HG03439 (cell line): ENCODE results near the gene CAMK4.
"Not testable (repeated sequence)": the region's sequence is repeated elsewhere in the genome, so short reads cannot be mapped to it uniquely, and the experiment has no call there.

Source experiments
- ATAC-seq: cut with Tn5 transposase; IDR thresholded peaks from one replicate; pipeline ENCODE4 v1.9.1; 2021; ENCODE audit warnings: mild to moderate bottlenecking, moderate library complexity; ENCODE audit not compliant: unreplicated experiment

The CAMK4 gene

GRCh38 chr5:111309384-111309783, 85.2 kb downstream of the CAMK4 start:
- no peak for ATAC-seq

GRCh38 chr5:111310711-111311620, 86.8 kb downstream of the CAMK4 start:
- no peak for ATAC-seq

- no peak for ATAC-seq
Observed at GRCh38 chr5:111311666-111312065, 87.5 kb downstream of the CAMK4 start.

GRCh38 chr5:111313017-111313724, 89.0 kb downstream of the CAMK4 start:
- ATAC-seq, result no peak

GRCh38 chr5:111320953-111321352, 96.8 kb downstream of the CAMK4 start:
- no peak for ATAC-seq

GRCh38 chr5:111321376-111321775, 97.2 kb downstream of the CAMK4 start:
- no peak for ATAC-seq

DNA sequence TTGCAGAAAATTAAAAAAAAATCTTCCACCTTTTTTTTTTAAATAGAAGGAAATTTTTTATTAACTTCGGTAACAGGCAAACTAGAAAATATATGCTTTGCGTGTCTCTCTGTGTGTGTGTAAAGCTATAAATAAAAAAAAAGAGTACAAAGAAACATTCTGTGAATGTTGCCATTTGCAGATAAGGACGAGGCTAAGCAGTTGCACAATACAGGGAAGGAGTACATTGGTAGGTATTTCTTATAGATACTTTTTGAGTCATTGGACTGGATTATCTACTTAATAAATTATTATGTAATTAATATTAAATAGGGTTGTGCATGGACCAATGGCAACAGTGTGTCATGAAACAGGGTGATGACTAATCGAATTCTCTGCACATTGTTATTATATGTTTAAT, 102.4 kb downstream of the CAMK4 start:
- ATAC-seq, result no peak

DNA sequence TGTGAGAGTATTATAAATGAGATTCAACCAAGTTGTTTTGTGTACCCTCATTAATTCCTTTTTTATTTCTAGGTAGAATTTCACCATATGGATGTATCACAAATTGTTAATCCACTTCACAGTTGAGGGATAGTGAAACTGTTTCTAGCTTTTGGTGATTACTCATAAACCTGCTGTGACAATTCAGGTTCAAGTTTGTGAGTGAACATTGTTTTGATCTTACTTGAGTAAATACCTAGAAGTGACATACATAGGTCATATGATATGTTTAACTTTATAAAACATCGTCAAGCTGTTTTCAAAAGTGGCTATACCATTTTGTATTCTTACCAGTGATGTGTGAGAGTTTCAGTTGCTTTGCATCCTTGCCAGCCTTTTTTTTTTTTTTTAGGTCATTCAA, 112.9 kb downstream of the CAMK4 start:
- no peak for ATAC-seq

DNA sequence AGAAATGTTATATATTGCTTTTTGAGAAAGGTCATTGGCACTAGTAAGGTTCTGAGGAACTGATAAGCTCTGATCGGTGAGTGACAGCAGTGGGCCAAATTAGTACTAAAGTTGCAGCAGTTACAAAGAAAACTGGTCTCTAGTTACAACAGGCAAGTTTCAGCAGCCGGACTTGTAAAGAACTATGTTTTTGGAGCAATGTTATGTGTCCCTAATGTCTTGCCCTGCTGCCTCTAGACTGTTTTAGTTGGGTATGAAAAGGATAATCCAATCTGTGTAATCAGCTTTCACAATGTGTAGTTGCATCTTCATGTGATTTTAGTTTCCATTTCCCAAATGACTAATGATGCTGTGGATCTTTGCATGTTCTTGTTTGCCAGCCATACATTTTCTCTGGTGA, 113.5 kb downstream of the CAMK4 start:
- ATAC-seq, result no peak

- no peak for ATAC-seq
Observed at GRCh38 chr5:111345731-111346130, 121.5 kb downstream of the CAMK4 start.

DNA sequence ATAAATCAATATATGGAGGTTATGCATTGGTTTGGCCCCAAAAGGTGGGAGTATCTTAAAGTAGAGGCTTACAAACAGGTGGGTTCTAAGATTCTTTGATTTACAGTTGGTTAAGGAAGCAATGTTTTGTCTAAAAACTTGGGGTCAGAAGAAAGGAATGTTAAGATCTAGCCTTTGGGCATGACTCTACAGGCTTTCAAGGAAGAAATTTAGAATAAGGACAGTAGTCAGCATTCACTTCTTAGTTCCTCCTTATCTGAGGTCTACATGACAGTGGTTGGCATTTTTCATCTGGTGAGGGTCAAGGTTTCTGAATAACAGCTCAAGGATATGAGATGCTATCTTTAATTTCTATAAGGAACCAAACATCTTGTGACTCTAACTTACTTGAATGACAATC, 122.8 kb downstream of the CAMK4 start:
- ATAC-seq, result no peak

GRCh38 chr5:111348661-111349329, 124.6 kb downstream of the CAMK4 start:
- ATAC-seq, result no peak

DNA sequence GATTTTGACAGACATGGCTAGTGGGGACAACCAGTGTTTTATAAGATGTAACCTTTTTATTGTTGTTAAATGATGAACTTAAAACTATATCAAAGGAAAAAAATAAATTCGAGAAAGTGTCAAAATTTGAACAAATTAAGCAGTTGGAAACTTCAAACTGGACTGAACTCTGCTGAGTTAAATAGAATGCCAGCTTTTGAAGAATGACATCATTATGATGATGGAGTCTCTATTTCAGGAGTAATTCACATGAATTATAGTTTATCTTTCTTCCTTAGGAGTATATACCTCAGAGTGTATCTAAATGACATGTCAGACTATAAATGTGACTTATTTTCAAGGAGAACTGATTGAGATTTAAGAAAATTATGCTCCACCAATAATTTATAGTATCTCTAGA, 125.2 kb downstream of the CAMK4 start:
- ATAC-seq, result no peak

DNA sequence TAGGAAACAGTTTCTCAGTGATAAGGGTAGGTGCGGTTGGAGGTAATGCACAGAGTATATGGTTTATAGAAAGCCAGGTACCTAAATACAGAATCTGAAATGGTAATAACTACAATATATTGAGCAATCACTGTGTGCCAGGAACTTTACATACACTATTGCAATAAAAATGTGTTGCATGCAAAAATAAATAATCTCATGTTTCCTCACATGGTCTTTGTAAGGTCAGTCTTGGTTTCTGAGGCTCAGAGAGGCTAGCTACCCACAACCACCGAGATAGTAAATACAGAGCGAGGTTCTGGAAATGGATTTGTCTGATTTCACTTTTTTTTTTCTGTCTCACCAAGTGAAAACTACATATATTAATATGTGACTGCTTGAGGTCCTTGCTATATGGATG, 128.9 kb downstream of the CAMK4 start:
- no peak for ATAC-seq

GRCh38 chr5:111358726-111359125, 134.5 kb downstream of the CAMK4 start:
- not testable (repeated sequence) for ATAC-seq

- ATAC-seq, result no peak
Observed at GRCh38 chr5:111360173-111360572, 136.0 kb downstream of the CAMK4 start.

GRCh38 chr5:111364992-111365391, 140.8 kb downstream of the CAMK4 start:
- ATAC-seq, result no peak

- no peak for ATAC-seq
Observed at GRCh38 chr5:111366388-111366787, 142.2 kb downstream of the CAMK4 start.

GRCh38 chr5:111367115-111367514, 142.9 kb downstream of the CAMK4 start:
- ATAC-seq, result no peak

- no peak for ATAC-seq
Observed at GRCh38 chr5:111372799-111373198, 148.6 kb downstream of the CAMK4 start.

DNA sequence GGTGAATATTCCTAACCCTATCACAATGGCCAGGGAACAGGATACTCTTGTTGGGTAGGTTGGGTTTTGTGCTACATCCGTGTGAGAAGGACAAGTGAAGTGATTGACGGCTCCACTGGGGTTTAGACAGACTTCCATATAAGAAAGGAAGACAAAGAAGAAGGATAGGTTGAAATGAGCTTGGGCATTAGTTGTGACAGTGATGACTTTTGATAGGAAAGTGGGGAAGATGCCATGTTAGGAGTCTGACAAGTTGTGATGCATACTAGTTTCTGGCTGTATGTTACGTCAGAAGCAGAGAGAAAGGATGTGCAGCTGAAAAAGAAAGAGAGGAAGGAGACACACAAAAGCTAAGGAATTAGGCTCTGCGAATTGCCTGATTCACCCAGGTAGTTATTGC, 150.2 kb downstream of the CAMK4 start:
- ATAC-seq, result no peak

DNA sequence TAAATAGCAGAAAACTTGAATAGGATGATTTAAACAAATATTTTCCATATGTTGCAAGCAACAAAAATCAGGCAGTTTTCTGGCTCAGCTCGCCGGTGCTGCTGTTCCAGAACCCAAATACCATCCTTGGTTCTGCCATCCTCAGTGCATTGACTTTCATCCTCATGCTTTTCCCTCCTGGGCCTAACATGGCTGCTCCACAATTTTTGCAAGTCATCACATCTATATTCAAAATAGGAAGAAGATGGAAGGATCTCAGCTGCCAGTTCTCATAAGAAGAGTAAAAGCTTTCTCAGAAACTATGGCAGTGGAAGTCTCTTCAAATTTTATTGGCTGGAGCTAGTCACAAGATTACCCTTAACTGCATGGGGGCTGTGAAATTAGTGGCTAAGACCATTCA, 151.5 kb downstream of the CAMK4 start:
- ATAC-seq, result no peak
